Choroid plexus epithelial cell (primary cell): Measurements from ENCODE around the gene FGD4.

Experiments
- DNase-seq: peaks from one replicate; pipeline ENCODE4 v3.0.0-alpha.2; 2010; ENCODE audit warnings: low read depth
- H3K4me3 ChIP-seq: 2 replicates; pipeline ENCODE4 v1.5.1; 2011; ENCODE audit warnings: low read depth, mild to moderate bottlenecking, control low read depth, low read length, moderate library complexity
- TF ChIP-seq, protein P1 (sequence below): conservative IDR thresholded peaks from 2 replicates; pipeline ENCODE4 v1.5.1; 2011; ENCODE audit warnings: low read depth, mild to moderate bottlenecking, control low read depth, inconsistent platforms, low read length, moderate library complexity

The FGD4 gene

DNA sequence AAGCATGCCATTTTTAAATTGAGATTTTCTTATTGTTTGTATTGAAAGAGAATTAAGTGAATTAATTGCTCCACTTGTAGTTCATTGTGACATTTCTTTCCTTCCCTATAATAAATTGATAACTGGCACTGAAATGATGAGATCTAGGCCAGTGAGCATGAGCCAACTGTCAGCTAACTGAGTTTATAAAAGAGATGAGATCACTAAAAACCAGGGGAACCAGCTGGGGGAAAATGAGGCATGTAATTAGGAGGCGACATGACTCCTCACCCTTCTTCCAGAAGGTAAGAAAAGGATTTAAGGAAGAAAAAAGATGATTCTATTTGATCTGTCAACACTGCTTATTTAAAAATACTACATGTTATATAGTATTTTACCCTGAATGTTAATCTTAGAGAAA is 175.2 kb downstream of the FGD4 start:
- no peak overlapping the region for H3K4me3 ChIP-seq
- TF ChIP-seq, protein P1, sequence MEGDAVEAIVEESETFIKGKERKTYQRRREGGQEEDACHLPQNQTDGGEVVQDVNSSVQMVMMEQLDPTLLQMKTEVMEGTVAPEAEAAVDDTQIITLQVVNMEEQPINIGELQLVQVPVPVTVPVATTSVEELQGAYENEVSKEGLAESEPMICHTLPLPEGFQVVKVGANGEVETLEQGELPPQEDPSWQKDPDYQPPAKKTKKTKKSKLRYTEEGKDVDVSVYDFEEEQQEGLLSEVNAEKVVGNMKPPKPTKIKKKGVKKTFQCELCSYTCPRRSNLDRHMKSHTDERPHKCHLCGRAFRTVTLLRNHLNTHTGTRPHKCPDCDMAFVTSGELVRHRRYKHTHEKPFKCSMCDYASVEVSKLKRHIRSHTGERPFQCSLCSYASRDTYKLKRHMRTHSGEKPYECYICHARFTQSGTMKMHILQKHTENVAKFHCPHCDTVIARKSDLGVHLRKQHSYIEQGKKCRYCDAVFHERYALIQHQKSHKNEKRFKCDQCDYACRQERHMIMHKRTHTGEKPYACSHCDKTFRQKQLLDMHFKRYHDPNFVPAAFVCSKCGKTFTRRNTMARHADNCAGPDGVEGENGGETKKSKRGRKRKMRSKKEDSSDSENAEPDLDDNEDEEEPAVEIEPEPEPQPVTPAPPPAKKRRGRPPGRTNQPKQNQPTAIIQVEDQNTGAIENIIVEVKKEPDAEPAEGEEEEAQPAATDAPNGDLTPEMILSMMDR: no peak
- DNase-seq: no peak

DNA sequence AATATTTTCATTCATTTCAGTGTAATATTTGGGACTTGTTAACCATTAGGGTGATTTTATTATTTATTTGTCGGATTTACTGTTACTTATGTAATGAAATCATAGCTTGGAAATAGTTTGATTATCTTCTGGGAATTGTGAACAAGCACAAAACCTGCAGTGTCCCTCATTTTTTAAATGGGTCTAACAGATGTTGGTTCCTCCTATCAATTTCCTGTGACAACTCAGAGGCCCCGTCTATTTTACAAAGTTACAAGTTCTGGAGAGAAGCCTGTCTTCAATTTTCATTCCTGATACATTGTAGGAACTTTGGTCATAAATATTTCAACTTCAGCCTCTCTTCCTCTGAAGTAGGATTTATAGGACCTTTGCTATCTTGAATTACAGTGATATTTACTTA is 178.0 kb downstream of the FGD4 start:
- TF ChIP-seq, protein P1: no peak
- no peak overlapping the region for H3K4me3 ChIP-seq
- no peak for DNase-seq

DNA sequence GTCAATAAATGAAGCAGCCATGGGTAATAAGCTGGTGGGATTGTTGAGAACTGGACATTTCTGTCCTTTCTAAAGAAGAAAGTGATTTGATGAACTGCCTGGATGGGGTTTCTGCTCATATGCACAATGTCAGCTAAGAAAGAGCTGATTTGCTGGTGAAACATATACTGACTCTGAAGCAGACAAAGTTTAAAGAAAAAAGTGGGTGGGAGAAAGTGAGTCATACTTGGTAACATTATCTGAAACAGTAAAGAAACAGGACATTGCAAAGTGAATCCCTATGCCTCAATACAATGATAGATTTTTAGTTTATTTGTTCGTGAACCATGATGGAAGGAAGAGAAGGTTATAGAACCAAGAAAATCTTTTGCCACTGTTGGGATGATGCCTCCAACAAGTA is 184.2 kb downstream of the FGD4 start:
- DNase-seq: peak; percentile 76
- TF ChIP-seq, protein P1: no peak
- H3K4me3 ChIP-seq: no peak overlapping the region

DNA sequence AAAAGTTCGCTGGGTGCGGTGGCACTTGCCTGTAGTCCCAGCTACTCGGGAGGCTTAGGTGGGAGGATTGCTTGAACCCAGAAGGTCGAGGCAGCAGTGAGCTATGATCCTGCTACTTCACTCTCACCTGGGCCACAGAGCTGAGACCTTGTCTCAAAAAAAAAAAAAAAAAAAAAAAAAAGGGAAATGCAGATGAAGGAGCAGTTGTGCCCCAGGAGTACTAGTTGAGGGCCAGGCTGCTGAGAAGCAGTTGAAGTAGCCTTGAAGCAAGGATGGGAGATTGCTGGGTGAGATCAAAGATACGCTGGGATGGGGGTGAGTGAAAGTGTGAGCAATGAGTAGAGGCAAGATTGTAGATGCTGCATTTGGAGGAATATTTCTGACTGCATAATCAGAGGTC is 186.3 kb downstream of the FGD4 start:
- H3K4me3 ChIP-seq: no peak overlapping the region
- TF ChIP-seq, protein P1: no peak
- DNase-seq: no peak

DNA sequence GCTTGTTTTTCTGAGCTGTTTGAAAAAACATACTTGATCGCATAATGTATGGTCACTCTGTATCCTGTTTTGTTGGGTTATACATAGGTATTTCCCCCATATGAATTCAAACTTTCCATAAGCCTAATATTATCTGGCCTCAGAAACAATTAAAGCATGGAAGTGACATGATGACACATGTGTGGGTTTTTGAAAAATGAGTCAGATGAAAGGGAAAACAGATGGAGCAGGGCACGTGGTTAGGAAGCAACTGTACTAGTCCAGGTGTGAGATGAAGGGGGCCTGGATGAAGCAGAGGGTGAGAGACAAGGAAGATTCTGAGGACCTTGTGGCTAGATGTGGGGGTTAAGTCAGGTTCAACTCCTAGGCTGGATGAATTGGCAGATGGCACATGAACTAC is 187.0 kb downstream of the FGD4 start:
- TF ChIP-seq, protein P1: no peak
- peak; percentile 62 for DNase-seq
- no peak overlapping the region for H3K4me3 ChIP-seq

DNA sequence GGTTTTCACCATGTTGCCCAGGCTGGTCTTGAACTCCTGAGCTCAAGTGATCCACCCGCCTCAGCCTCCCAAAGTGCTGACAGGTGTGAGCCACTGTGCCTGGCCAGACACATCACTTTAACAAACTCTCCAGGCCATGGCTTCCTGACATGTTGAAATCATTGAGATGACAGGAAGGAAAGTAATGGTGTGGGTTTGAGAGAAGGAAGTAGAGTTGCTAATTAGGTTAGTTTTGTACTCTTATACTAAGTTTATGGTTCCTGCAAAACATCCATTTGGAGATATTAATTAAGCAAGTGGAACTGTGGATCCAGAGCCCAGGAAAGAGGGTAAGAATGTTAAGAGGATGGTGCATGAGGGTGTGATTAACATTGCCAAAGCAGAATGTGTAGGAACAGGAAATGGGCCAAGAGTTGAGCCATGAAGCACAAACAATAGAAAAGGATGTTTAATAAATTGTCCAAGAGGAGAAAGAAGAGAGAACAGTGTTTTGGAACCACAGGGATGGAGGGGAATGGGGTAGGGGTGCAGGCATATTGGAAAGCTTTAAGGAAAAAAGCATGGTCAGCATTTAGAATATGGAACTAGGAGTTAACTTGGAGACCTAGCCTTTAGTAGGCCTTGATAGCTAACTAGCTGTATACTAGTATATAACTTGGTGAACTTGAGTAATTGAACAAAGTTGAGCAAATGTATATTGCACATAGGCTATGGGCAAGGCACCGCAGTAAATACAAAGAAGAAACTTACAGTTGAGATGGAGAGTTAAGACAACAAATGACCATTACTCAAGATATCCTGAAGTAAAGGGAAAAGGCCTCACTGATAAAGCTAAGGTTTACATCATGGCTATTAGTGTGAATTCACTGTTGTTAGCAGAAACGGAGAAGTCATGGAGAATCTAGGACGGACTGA is 188.5 kb downstream of the FGD4 start:
- no peak overlapping the region for H3K4me3 ChIP-seq
- TF ChIP-seq, protein P1: no peak
- no peak for DNase-seq

DNA sequence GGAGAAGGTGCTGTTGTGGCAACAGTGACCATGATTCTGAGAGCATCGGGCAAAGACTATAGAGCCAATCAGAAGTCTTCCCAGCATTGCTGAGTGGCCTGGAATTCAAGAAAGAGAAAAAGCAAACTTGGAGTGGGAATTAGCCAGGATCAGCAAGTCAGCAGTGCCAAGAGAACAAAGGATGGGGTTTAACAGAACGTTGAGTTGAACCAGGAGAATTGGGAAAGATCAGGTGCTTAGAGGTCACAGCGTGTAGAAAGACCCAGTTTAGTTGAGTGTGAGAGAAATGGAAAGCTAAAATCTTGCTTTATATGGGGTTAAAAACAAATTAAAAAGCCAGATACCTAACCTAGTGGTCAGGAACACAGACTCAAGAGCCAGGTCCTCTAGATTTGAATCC is 189.2 kb downstream of the FGD4 start:
- H3K4me3 ChIP-seq: no peak overlapping the region
- DNase-seq: no peak
- TF ChIP-seq, protein P1: no peak
